ENCODE data around the gene VSIR. TPM values are rescaled to one million over a fixed set of nuclear protein-coding genes. Genes with fewer than 3 reads are reported as not detected.

VSIR gene
- total RNA-seq, 3 donors from 2014 or later (not counting 1 experiment from before 2014, with no cell fraction given): 134 to 193 (median 178) TPM

DNA sequence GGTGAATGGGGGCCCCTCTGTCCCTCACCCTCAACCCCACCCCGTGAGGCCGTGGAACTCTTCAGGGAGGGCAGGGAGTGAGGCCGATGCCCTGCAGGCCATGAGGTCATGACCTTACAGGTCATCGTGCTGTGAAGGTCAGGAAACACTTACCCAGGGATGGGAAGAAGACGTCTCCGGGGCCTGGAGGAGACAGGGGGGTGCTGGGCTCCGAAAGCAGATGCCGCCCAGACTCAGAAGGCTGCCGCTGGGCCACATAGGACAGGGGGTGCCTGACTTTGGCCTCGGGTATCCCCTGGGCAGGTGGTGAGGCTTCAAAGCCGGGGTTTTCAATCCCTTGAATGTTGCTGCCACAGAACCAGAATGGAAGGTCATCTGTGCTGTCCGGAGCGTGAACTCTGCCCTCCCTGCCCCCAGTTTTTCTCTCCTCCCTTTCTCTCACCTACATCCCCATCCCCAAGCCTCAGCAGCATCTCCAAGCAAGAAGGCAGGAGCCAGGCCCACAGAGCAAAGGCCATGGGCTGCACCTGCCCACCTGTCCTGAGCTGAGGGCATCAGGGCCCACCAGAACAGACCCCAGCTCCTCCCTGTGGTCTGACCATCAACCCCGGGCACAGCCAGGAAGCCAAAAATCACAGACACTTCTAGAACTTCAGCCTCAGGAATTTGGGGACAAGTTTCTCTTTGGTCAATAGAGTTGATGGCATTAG, 21.6 kb downstream of the VSIR start:
- Mint-ChIP-seq H3K4me3 (no peak overlapping the region), H3K36me3 (peaks cover 7% of the 10 kb centered on the region), H3K27me3 (ENCODE audit: low read depth in 2 of 2) (no peaks in the 10 kb centered on the region), H3K27ac (peak overlapping the region; percentile 82 to 96), H3K9me3 (no peaks in the 10 kb centered on the region), H3K4me1 (peaks cover 73 to 87% of the 10 kb centered on the region in 2 donors)
- peaks cover 99% of the 10 kb centered on the region for H3K4me1 ChIP-seq (ENCODE audit: control insufficient read depth, insufficient read depth, low read length)
- no peak overlapping the region for H3K4me3 ChIP-seq (ENCODE audit: low read length)
- WGBS (ENCODE audit: insufficient coverage): 87% methylated on average over 12 of the region's 14 CpGs
- H3K27me3 ChIP-seq (ENCODE audit: control insufficient read depth, insufficient read depth, low read length): no peaks in the 10 kb centered on the region
- H3K27ac ChIP-seq (ENCODE audit: low read length): peak overlapping the region; percentile 45
- TF ChIP-seq, protein P1, sequence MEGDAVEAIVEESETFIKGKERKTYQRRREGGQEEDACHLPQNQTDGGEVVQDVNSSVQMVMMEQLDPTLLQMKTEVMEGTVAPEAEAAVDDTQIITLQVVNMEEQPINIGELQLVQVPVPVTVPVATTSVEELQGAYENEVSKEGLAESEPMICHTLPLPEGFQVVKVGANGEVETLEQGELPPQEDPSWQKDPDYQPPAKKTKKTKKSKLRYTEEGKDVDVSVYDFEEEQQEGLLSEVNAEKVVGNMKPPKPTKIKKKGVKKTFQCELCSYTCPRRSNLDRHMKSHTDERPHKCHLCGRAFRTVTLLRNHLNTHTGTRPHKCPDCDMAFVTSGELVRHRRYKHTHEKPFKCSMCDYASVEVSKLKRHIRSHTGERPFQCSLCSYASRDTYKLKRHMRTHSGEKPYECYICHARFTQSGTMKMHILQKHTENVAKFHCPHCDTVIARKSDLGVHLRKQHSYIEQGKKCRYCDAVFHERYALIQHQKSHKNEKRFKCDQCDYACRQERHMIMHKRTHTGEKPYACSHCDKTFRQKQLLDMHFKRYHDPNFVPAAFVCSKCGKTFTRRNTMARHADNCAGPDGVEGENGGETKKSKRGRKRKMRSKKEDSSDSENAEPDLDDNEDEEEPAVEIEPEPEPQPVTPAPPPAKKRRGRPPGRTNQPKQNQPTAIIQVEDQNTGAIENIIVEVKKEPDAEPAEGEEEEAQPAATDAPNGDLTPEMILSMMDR (IDR thresholded peaks at IDR 0.05): no peak
- intact Hi-C loops (cut with micrococcal nuclease): no loop called here
- DNase-seq: no peak
- peaks cover 66% of the 10 kb centered on the region for H3K36me3 ChIP-seq (ENCODE audit: control insufficient read depth, insufficient read depth, low read length)
- no peak for ATAC-seq
- H3K9me3 ChIP-seq (ENCODE audit: control insufficient read depth, insufficient read depth, low read length): no peaks in the 10 kb centered on the region

DNA sequence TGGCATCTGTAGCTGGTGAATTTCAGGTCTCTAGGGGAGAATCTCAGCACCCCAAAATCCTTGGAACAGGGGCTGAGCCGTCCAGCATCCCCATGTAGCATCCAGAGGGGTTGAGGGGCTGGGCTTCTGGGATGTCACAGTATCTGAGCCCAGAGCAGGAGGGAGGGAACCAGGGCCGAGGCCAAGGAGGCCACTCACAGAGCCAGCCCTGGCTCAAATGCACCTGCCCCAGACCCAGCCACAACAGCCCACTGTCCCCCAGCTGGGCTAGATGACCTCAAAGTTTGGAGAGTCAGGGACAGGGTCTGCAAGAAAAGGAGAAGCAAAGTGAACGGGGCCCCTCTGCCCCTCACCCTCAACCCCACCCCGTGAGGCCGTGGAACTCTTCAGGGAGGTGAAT, 22.3 kb downstream of the VSIR start:
- no peak overlapping the region for H3K4me3 ChIP-seq (ENCODE audit: low read length)
- peaks cover 73 to 87% of the 10 kb centered on the region in 2 donors for H3K4me1 Mint-ChIP-seq
- H3K27me3 Mint-ChIP-seq (ENCODE audit: low read depth in 2 of 2): no peaks in the 10 kb centered on the region
- DNase-seq (no peak), ATAC-seq (no peak)
- no peaks in the 10 kb centered on the region for H3K9me3 Mint-ChIP-seq
- peaks cover 62% of the 10 kb centered on the region for H3K36me3 ChIP-seq (ENCODE audit: control insufficient read depth, insufficient read depth, low read length)
- H3K4me3 Mint-ChIP-seq: peak overlapping the region; percentile 65
- H3K27ac ChIP-seq (ENCODE audit: low read length): peak overlapping the region; percentile 81
- H3K36me3 Mint-ChIP-seq: peaks cover under 1% of the 10 kb centered on the region
- H3K27me3 ChIP-seq (ENCODE audit: control insufficient read depth, insufficient read depth, low read length): no peaks in the 10 kb centered on the region
- TF ChIP-seq, protein P1 (IDR thresholded peaks at IDR 0.05): no peak
- no peaks in the 10 kb centered on the region for H3K9me3 ChIP-seq (ENCODE audit: control insufficient read depth, insufficient read depth, low read length)
- intact Hi-C loops (cut with micrococcal nuclease): no loop called here
- WGBS (ENCODE audit: insufficient coverage): 84% methylated on average over 2 of the region's 5 CpGs
- peaks cover 99% of the 10 kb centered on the region for H3K4me1 ChIP-seq (ENCODE audit: control insufficient read depth, insufficient read depth, low read length)
- H3K27ac Mint-ChIP-seq: peak overlapping the region; percentile 96

DNA sequence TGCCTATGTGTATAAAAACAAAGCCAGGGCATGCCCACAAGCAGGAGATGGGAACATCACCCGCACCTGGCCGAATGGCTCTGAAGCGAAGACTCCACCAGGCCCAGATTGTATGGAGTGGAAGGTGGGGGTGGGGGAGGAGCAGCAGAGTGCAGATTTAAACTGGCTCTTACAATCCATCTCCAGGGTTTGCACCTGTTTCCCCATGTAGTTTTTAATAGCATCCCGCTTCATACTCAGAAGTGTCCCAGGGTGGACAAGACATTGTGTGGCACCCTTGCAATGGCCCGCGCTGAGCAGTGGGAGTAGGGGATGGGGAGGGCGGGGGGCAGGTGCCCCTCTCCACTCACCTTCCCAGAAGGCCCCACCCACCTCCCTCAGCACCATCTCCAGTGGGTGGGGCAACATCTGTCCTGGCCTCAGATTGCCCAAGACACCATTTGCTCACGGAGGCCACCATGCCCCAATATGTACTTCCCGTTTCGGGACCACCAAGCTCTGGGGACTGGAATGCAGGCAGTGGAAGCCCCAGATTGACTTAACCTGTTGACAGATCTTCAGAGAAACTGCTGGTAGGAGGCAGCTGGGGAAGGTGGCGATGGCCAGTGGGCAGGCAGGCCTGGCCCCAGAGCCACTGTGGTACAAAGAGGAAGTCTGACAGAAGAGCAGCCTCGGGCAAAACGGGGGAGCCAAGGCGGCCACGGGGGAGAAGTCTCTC, 23.0 kb downstream of the VSIR start:
- ATAC-seq (no peak), DNase-seq (no peak)
- Mint-ChIP-seq H3K9me3 (no peaks in the 10 kb centered on the region), H3K4me1 (peaks cover 78 to 93% of the 10 kb centered on the region in 2 donors), H3K27ac (peak overlapping the region; percentile 96), H3K27me3 (ENCODE audit: low read depth in 2 of 2) (no peaks in the 10 kb centered on the region), H3K36me3 (no peaks in the 10 kb centered on the region), H3K4me3 (peak overlapping the region; percentile 65)
- intact Hi-C loops (cut with micrococcal nuclease): no loop called here
- H3K36me3 ChIP-seq (ENCODE audit: control insufficient read depth, insufficient read depth, low read length): peaks cover 55% of the 10 kb centered on the region
- no peaks in the 10 kb centered on the region for H3K9me3 ChIP-seq (ENCODE audit: control insufficient read depth, insufficient read depth, low read length)
- H3K4me1 ChIP-seq (ENCODE audit: control insufficient read depth, insufficient read depth, low read length): peaks cover 99% of the 10 kb centered on the region
- TF ChIP-seq, protein P1 (IDR thresholded peaks at IDR 0.05): no peak
- no peaks in the 10 kb centered on the region for H3K27me3 ChIP-seq (ENCODE audit: control insufficient read depth, insufficient read depth, low read length)
- 39% methylated on average over 12 of the region's 15 CpGs for WGBS (ENCODE audit: insufficient coverage)
- no peak overlapping the region for H3K4me3 ChIP-seq (ENCODE audit: low read length)
- H3K27ac ChIP-seq (ENCODE audit: low read length): peak overlapping the region; percentile 81

Measured in natural killer cell (primary cell).